Testis (tissue), 3 donors: ENCODE data around the gene GPR68. TPM values are rescaled to one million over a fixed set of nuclear protein-coding genes. Genes with fewer than 3 reads are reported as not detected.
"Not testable (repeated sequence)": the region's sequence is repeated elsewhere in the genome, so short reads cannot be mapped to it uniquely, and the experiment has no call there.

Experiments used
- DNase-seq: peaks from one replicate; pipeline ENCODE4 v3.0.0-alpha.2; 2019
- H3K27ac ChIP-seq, 2 donors: fragments of 200-600 bp; sonication (generic); one replicate each; pipeline ENCODE4 v1.5.1; 2019
- H3K27me3 ChIP-seq: fragments of 200-600 bp; sonication (generic); one replicate; pipeline ENCODE4 v1.5.1; 2019
- H3K36me3 ChIP-seq: fragments of 200-600 bp; sonication (generic); one replicate; pipeline ENCODE4 v1.5.1; 2017; ENCODE audit warnings: low read depth; ENCODE audit errors: missing control alignments
- H3K4me1 ChIP-seq: fragments of 200-600 bp; sonication (generic); one replicate; pipeline ENCODE4 v1.5.1; 2019
- H3K4me3 ChIP-seq, 2 donors: fragments of 200-600 bp; sonication (generic); one replicate each; pipeline ENCODE4 v1.5.1; 2017 to 2019
- H3K9me3 ChIP-seq: fragments of 200-600 bp; sonication (generic); one replicate; pipeline ENCODE4 v1.5.1; 2017
- POLR2A ChIP-seq: fragments of 450-650 bp; IDR thresholded peaks from one replicate; pipeline ENCODE4 v1.6.1; 2017; ENCODE audit warnings: antibody characterized with exemption, mild to moderate bottlenecking, moderate library complexity
- WGBS, 2 donors: methylation state at CpG; one replicate each; pipeline ENCODE4 v1.1.5; 2018; 5-methylcytosine and 5-hydroxymethylcytosine counted together
- intact Hi-C: fragments of 100-400 bp; cut with DNase I; formaldehyde crosslinking; loops from one replicate; pipeline ENCODE4 v1.15.1; 2023; ENCODE audit warnings: low total_unique reads
- polyA plus RNA-seq: library from polyadenylated mRNA; stranded (reverse); fragments of 350-450 nt; fragmentation: Illumina TruSeq; extraction: RNeasy Lipid Tissue Mini Kit (QIAGEN cat#74804); gene quantifications from one replicate; pipeline ENCODE4 v1.2.3, GENCODE V29; 2014; ENCODE audit warnings: low read depth, low replicate concordance; ENCODE audit not compliant: insufficient read depth
- total RNA-seq, 2 donors: library from RNA; depleted of rRNA; stranded (reverse); fragments of >200 nt; gene quantifications; one replicate each; pipeline ENCODE4 v1.2.3, GENCODE V29; 2016
- TF ChIP-seq, protein P1 (sequence below), 3 experiments: fragments of 450-650 bp in 2 of 3; fragments of 200-600 bp in 1 of 3; sonication (generic) in 1 of 3; IDR thresholded peaks; one replicate each; pipeline ENCODE4 v1.5.1; 2016 to 2019; ENCODE audit warnings: antibody characterized with exemption in 3 of 3, mild to moderate bottlenecking in 2 of 3, moderate library complexity in 1 of 3

GPR68 gene
- total and polyA plus RNA-seq, 3 donors from 2014 or later: 1.1 to 3.8 (median 2.4) TPM

DNA sequence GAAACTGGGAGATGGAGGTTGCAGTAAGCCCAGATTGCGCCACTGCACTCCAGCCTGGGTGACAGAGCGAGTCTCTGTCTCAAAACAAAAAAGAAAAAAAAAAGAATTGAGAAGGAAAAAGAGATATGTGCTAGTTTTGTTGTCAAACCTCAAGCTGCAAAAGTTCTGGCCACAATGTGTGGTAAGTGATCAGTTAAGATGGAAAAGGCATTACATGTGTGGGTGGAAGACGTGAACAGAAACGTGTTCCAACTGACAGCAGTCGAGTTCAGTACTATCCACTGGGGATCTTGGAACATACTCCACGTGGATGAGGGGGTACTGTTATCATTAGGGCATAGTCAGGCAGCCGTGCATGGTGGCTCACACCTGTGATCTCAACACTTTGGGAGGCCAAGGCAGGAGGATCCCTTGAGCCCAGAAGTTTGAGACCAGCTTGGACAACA is 17.3 kb downstream of the GPR68 start:
- no peak overlapping the region for H3K27ac ChIP-seq
- WGBS, 2 donors: 82 to 89% methylated on average over 7 of the region's 7 CpGs

DNA sequence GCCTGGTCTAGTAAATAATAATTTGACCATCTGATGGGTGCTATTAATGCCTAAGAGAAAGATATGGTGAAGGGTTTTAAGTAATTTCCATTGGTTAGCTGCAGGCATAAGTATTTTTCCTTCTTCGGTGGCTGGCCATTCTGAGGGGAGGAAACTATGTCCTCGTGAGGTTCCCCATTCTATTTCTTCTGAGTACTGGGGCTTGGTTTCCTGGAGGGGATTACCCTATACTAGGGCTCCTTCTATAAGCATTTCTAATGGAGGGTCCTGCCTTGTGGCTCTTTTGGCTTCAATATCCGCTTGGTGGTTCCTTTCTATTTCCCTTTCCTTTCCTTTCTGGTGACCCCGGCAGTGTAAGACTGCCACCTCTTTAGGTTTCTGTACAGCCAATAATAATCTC is 18.1 kb downstream of the GPR68 start:
- H3K4me3 ChIP-seq, H3K4me1 ChIP-seq, H3K9me3 ChIP-seq, DNase-seq, H3K36me3 ChIP-seq, intact Hi-C loops, H3K27me3 ChIP-seq, H3K27ac ChIP-seq: not testable (repeated sequence)
- WGBS, 2 donors: 92 to 93% methylated on average over 4 of the region's 4 CpGs

More for the DNA sequence above, 17.3 kb downstream of the GPR68 start:
- H3K36me3 ChIP-seq: no peaks in the 10 kb centered on the region
- H3K4me3 ChIP-seq: no peak overlapping the region
- H3K27me3 ChIP-seq: no peaks in the 10 kb centered on the region
- H3K4me1 ChIP-seq: no peaks in the 10 kb centered on the region
- H3K9me3 ChIP-seq: no peaks in the 10 kb centered on the region
- TF ChIP-seq POLR2A: no peak
- TF ChIP-seq, protein P1, sequence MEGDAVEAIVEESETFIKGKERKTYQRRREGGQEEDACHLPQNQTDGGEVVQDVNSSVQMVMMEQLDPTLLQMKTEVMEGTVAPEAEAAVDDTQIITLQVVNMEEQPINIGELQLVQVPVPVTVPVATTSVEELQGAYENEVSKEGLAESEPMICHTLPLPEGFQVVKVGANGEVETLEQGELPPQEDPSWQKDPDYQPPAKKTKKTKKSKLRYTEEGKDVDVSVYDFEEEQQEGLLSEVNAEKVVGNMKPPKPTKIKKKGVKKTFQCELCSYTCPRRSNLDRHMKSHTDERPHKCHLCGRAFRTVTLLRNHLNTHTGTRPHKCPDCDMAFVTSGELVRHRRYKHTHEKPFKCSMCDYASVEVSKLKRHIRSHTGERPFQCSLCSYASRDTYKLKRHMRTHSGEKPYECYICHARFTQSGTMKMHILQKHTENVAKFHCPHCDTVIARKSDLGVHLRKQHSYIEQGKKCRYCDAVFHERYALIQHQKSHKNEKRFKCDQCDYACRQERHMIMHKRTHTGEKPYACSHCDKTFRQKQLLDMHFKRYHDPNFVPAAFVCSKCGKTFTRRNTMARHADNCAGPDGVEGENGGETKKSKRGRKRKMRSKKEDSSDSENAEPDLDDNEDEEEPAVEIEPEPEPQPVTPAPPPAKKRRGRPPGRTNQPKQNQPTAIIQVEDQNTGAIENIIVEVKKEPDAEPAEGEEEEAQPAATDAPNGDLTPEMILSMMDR (IDR thresholded peaks at IDR 0.05): no peak
- no peak for DNase-seq
- intact Hi-C loops: no loop called here

DNA sequence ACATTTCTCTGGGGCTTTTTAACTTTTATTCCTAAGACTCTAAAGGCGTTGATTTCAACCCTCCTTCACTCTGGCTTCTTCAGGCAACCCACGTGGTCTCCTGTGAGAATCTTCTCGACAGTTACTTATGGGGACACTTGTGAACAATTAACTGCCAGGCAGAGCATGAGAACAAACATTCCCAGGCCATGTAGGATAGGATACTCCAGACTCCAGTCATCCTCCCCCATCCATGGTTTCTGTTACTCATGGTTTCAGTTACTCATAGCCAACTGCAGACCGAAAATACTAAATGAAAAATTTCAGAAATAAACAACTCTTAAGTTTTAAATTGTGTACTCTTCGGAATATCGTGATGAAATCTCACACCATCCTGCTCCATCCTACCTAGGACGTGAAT is 19.5 kb downstream of the GPR68 start:
- H3K9me3 ChIP-seq: no peaks in the 10 kb centered on the region
- DNase-seq: no peak
- WGBS, 2 donors: 92% methylated on average over 7 of the region's 7 CpGs
- TF ChIP-seq, protein P1 (IDR thresholded peaks at IDR 0.05): no peak
- TF ChIP-seq POLR2A: no peak
- H3K27ac ChIP-seq: no peak overlapping the region
- H3K4me1 ChIP-seq: peaks cover under 1% of the 10 kb centered on the region
- intact Hi-C loops: no loop called here
- H3K27me3 ChIP-seq: no peaks in the 10 kb centered on the region
- H3K36me3 ChIP-seq: no peaks in the 10 kb centered on the region
- no peak overlapping the region for H3K4me3 ChIP-seq

DNA sequence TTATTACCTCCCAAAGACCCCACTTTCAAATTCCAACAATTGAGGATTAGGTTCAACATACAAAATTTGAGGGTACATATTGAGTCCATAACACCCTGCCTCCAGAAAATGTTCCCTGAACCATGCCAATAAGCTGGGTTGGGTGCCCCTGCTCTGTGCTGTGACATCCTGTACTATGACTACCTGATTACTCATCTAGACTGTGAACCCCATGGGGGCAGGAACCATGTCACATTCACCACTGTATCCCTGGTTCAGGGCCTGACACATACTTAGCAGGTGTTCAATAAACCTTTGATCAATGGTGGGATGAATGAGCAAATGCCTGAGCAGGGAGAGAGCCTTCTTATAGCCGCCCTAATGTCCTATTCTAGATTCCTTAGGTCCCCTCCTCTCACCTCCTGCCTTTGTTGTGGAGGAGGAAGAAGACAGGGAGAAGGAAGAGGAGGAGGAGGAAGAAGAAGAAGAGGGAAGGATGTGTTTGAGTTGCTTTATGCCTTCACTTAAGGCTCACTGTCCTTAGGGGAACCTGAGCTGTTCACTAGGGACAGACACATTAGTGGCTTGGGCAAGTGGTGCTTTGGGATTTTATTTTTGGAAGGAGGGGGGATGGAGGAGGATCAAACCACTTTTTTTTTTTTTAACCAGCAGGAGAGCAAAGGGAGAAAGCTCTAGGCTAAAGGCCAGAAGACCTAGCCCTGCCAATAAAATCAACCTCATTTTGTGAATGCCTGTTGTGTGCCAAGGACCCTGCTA is 21.3 kb downstream of the GPR68 start:
- Histone ChIP-seq H3K27ac (no peak overlapping the region), H3K4me1 (peaks cover 5% of the 10 kb centered on the region), H3K27me3 (no peaks in the 10 kb centered on the region), H3K9me3 (no peaks in the 10 kb centered on the region), H3K36me3 (no peaks in the 10 kb centered on the region), H3K4me3 (no peak overlapping the region)
- intact Hi-C loops: no loop called here
- no peak for TF ChIP-seq POLR2A
- TF ChIP-seq, protein P1 (IDR thresholded peaks at IDR 0.05): no peak
- DNase-seq: no peak
- WGBS, 2 donors: 86 to 91% methylated on average over 1 of the region's 1 CpG

DNA sequence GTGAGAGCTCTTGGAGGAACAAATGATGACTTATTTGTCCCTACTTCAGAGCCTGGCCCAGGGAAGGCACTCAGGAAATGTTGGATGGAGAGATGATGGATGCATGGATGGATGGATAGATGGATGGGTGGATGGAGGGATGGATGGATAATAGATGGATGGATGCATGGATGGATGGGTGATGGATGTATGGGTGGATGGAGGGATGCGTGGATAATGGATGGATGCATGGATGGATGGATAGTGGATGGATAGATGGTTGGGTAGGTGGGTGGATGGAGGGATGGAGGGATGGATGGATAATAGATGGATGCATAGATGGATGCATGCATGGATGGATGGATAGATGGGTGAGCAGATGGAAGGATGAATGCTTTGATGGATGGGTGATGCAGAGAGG is 23.2 kb downstream of the GPR68 start:
- no peaks in the 10 kb centered on the region for H3K27me3 ChIP-seq
- no peak overlapping the region for H3K27ac ChIP-seq
- no peak for DNase-seq
- no peak overlapping the region for H3K4me3 ChIP-seq
- no peaks in the 10 kb centered on the region for H3K36me3 ChIP-seq
- no peak for TF ChIP-seq POLR2A
- TF ChIP-seq, protein P1 (IDR thresholded peaks at IDR 0.05): no peak
- no peaks in the 10 kb centered on the region for H3K9me3 ChIP-seq
- WGBS, 2 donors: 97 to 98% methylated on average over 1 of the region's 1 CpG
- peaks cover 5% of the 10 kb centered on the region for H3K4me1 ChIP-seq
- intact Hi-C loops: no loop called here
